ENCODE data around the gene CLSTN1. TPM values are rescaled to one million over a fixed set of nuclear protein-coding genes. Genes with fewer than 3 reads are reported as not detected.

The CLSTN1 gene
- total RNA-seq, 3 donors from 2014 or later: 34.4 to 38.5 (median 34.6) TPM

GRCh38 chr1:9844106-9844505 is 20.3 kb upstream of the CLSTN1 start:
- Mint-ChIP-seq H3K4me1 (ENCODE audit: low read depth) (peaks cover 1% of the 10 kb centered on the region), H3K36me3 (ENCODE audit: insufficient read depth) (no peaks in the 10 kb centered on the region), H3K27me3 (ENCODE audit: low read depth) (no peaks in the 10 kb centered on the region), H3K4me3 (no peak overlapping the region), H3K9me3 (no peaks in the 10 kb centered on the region)
- ATAC-seq: no peak
- DNase-seq: no peak

GRCh38 chr1:9843576-9843945 is 19.8 kb upstream of the CLSTN1 start:
- no peak overlapping the region for H3K4me3 Mint-ChIP-seq
- H3K36me3 Mint-ChIP-seq (ENCODE audit: insufficient read depth): no peaks in the 10 kb centered on the region
- DNase-seq (no peak), ATAC-seq (no peak)
- no peaks in the 10 kb centered on the region for H3K27me3 Mint-ChIP-seq (ENCODE audit: low read depth)
- no peaks in the 10 kb centered on the region for H3K9me3 Mint-ChIP-seq
- H3K4me1 Mint-ChIP-seq (ENCODE audit: low read depth): peaks cover 1% of the 10 kb centered on the region

- DNase-seq: no peak
- Mint-ChIP-seq H3K36me3 (ENCODE audit: insufficient read depth) (no peaks in the 10 kb centered on the region), H3K4me3 (no peak overlapping the region), H3K4me1 (ENCODE audit: low read depth) (peaks cover 1% of the 10 kb centered on the region), H3K27me3 (ENCODE audit: low read depth) (no peaks in the 10 kb centered on the region), H3K9me3 (no peaks in the 10 kb centered on the region)
- no peak for ATAC-seq
These were observed 19.2 kb upstream of the CLSTN1 start for GRCh38 chr1:9842781-9843575.

- no peak for ATAC-seq
- no peaks in the 10 kb centered on the region for H3K9me3 Mint-ChIP-seq
- no peak for DNase-seq
- H3K27me3 Mint-ChIP-seq (ENCODE audit: low read depth): no peaks in the 10 kb centered on the region
- H3K36me3 Mint-ChIP-seq (ENCODE audit: insufficient read depth): no peaks in the 10 kb centered on the region
- H3K4me1 Mint-ChIP-seq (ENCODE audit: low read depth): peaks cover 1% of the 10 kb centered on the region
- no peak overlapping the region for H3K4me3 Mint-ChIP-seq
These were observed 18.4 kb upstream of the CLSTN1 start for GRCh38 chr1:9842073-9842711.

GRCh38 chr1:9841460-9841859 is 17.7 kb upstream of the CLSTN1 start:
- Mint-ChIP-seq H3K27me3 (ENCODE audit: low read depth) (no peaks in the 10 kb centered on the region), H3K36me3 (ENCODE audit: insufficient read depth) (no peaks in the 10 kb centered on the region), H3K4me3 (no peak overlapping the region), H3K4me1 (ENCODE audit: low read depth) (peaks cover 1% of the 10 kb centered on the region), H3K9me3 (no peaks in the 10 kb centered on the region)
- no peak for DNase-seq
- no peak for ATAC-seq

GRCh38 chr1:9840176-9840575 is 16.4 kb upstream of the CLSTN1 start:
- Mint-ChIP-seq H3K36me3 (ENCODE audit: insufficient read depth) (no peaks in the 10 kb centered on the region), H3K4me1 (ENCODE audit: low read depth) (no peaks in the 10 kb centered on the region), H3K27me3 (ENCODE audit: low read depth) (no peaks in the 10 kb centered on the region), H3K9me3 (no peaks in the 10 kb centered on the region), H3K4me3 (no peak overlapping the region)
- DNase-seq: no peak
- no peak for ATAC-seq

- H3K9me3 Mint-ChIP-seq: no peaks in the 10 kb centered on the region
- no peak overlapping the region for H3K4me3 Mint-ChIP-seq
- ATAC-seq (no peak), DNase-seq (no peak)
- H3K4me1 Mint-ChIP-seq (ENCODE audit: low read depth): peaks cover 4% of the 10 kb centered on the region
- no peaks in the 10 kb centered on the region for H3K27me3 Mint-ChIP-seq (ENCODE audit: low read depth)
- no peaks in the 10 kb centered on the region for H3K36me3 Mint-ChIP-seq (ENCODE audit: insufficient read depth)
These were observed 15.2 kb upstream of the CLSTN1 start for GRCh38 chr1:9838946-9839345.

GRCh38 chr1:9836632-9836960 is 12.8 kb upstream of the CLSTN1 start:
- H3K9me3 Mint-ChIP-seq: no peaks in the 10 kb centered on the region
- no peaks in the 10 kb centered on the region for H3K27me3 Mint-ChIP-seq (ENCODE audit: low read depth)
- no peak overlapping the region for H3K4me3 Mint-ChIP-seq
- DNase-seq (no peak), ATAC-seq (no peak)
- H3K36me3 Mint-ChIP-seq (ENCODE audit: insufficient read depth): no peaks in the 10 kb centered on the region
- H3K4me1 Mint-ChIP-seq (ENCODE audit: low read depth): peaks cover 4% of the 10 kb centered on the region

GRCh38 chr1:9835758-9836631 is 12.2 kb upstream of the CLSTN1 start:
- DNase-seq (no peak), ATAC-seq (no peak)
- no peak overlapping the region for H3K4me3 Mint-ChIP-seq
- H3K4me1 Mint-ChIP-seq (ENCODE audit: low read depth): peaks cover 4% of the 10 kb centered on the region
- no peaks in the 10 kb centered on the region for H3K9me3 Mint-ChIP-seq
- no peaks in the 10 kb centered on the region for H3K27me3 Mint-ChIP-seq (ENCODE audit: low read depth)
- H3K36me3 Mint-ChIP-seq (ENCODE audit: insufficient read depth): no peaks in the 10 kb centered on the region

GRCh38 chr1:9835404-9835757 is 11.6 kb upstream of the CLSTN1 start:
- Mint-ChIP-seq H3K9me3 (no peaks in the 10 kb centered on the region), H3K27me3 (ENCODE audit: low read depth) (no peaks in the 10 kb centered on the region), H3K4me1 (ENCODE audit: low read depth) (peaks cover 4% of the 10 kb centered on the region), H3K36me3 (ENCODE audit: insufficient read depth) (no peaks in the 10 kb centered on the region), H3K4me3 (no peak overlapping the region)
- no peak for DNase-seq
- ATAC-seq: no peak

- DNase-seq (no peak), ATAC-seq (no peak)
- Mint-ChIP-seq H3K4me3 (no peak overlapping the region), H3K9me3 (no peaks in the 10 kb centered on the region), H3K36me3 (ENCODE audit: insufficient read depth) (no peaks in the 10 kb centered on the region), H3K27me3 (ENCODE audit: low read depth) (no peaks in the 10 kb centered on the region), H3K4me1 (ENCODE audit: low read depth) (peaks cover 4% of the 10 kb centered on the region)
These were observed 9.9 kb upstream of the CLSTN1 start for GRCh38 chr1:9833632-9834031.

GRCh38 chr1:9827558-9828185 is 3.9 kb upstream of the CLSTN1 start:
- Mint-ChIP-seq H3K4me1 (ENCODE audit: low read depth) (peaks cover 22% of the 10 kb centered on the region), H3K27me3 (ENCODE audit: low read depth) (no peaks in the 10 kb centered on the region), H3K36me3 (ENCODE audit: insufficient read depth) (no peaks in the 10 kb centered on the region), H3K9me3 (no peaks in the 10 kb centered on the region), H3K4me3 (no peak overlapping the region)
- ATAC-seq: no peak
- DNase-seq: no peak

GRCh38 chr1:9826616-9827015 is 2.9 kb upstream of the CLSTN1 start:
- Mint-ChIP-seq H3K4me1 (ENCODE audit: low read depth) (peaks cover 33% of the 10 kb centered on the region), H3K4me3 (no peak overlapping the region), H3K36me3 (ENCODE audit: insufficient read depth) (no peaks in the 10 kb centered on the region), H3K27me3 (ENCODE audit: low read depth) (no peaks in the 10 kb centered on the region), H3K9me3 (no peaks in the 10 kb centered on the region)
- ATAC-seq (no peak), DNase-seq (no peak)

GRCh38 chr1:9826087-9826486 is 2.3 kb upstream of the CLSTN1 start:
- Mint-ChIP-seq H3K36me3 (ENCODE audit: insufficient read depth) (no peaks in the 10 kb centered on the region), H3K4me3 (peak overlapping the region; percentile 73), H3K9me3 (no peaks in the 10 kb centered on the region), H3K4me1 (ENCODE audit: low read depth) (peaks cover 36% of the 10 kb centered on the region), H3K27me3 (ENCODE audit: low read depth) (no peaks in the 10 kb centered on the region)
- ATAC-seq: no peak
- no peak for DNase-seq

Measured in activated T-cell treated with anti-CD3 and anti-CD28 coated beads, Interleukin-2, amount 50 U/mL, for 4 hours (primary cell).